ENCODE results near the gene IGF1R.

The IGF1R gene

DNA sequence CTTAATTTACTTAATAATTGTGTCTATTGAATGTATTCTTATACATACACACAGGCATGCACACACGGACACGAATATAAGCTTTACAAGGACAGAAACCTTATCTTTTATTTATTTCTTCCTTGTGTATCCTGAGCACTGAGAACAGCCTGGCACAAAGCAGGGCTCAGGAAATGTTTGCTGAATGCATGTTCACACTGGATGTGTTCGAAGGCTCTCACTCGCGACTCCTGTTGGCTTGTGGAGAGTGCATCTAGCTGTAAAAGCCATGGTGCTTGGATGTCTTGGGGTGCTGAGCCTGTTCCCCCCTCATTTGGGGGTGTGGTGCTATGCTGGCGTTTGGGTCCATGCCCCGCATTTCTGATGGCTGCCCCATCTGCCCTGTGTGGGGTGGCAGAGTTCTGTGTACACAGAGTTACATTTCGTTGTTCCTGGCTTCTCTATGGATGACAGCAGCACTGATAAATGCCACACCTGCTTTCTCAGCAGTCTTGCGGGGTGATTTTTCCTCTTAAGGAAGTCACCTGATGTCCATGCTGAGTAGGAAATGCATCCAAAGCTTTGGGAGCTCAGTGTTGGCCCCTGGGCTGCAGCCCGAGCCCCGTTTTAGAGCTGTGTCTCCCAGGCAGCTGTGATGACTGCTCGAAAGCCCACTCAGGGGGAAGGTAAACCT is 148.5 kb downstream of the IGF1R start:
- no peak for DNase-seq (ENCODE audit: low read depth in 2 of 2)

DNA sequence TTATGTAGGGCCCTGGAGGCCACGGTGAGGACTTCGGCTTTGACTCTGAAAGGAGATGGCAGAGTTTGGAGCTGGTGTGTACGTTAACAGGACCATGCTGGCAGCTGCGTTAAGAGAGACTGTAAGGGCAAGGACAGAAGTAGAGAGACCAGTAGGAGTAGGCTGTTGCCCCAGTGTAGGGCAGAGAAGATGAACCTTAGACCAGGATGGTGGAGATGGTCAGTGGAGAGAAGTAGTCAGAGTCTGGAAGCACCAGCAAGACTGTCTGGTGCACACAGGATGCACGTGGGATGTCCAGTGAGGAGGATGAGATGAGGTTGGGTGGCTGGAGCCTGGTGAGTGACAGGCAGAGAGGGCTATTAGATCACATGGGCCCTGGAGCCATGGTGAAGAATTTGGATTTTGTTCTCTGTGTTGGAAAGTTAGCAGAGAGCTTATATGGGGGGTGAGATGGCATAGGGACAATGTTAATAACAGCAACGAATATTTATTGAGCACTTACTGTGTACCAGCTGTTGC is 150.1 kb downstream of the IGF1R start:
- DNase-seq (ENCODE audit: low read depth in 2 of 2): no peak

DNA sequence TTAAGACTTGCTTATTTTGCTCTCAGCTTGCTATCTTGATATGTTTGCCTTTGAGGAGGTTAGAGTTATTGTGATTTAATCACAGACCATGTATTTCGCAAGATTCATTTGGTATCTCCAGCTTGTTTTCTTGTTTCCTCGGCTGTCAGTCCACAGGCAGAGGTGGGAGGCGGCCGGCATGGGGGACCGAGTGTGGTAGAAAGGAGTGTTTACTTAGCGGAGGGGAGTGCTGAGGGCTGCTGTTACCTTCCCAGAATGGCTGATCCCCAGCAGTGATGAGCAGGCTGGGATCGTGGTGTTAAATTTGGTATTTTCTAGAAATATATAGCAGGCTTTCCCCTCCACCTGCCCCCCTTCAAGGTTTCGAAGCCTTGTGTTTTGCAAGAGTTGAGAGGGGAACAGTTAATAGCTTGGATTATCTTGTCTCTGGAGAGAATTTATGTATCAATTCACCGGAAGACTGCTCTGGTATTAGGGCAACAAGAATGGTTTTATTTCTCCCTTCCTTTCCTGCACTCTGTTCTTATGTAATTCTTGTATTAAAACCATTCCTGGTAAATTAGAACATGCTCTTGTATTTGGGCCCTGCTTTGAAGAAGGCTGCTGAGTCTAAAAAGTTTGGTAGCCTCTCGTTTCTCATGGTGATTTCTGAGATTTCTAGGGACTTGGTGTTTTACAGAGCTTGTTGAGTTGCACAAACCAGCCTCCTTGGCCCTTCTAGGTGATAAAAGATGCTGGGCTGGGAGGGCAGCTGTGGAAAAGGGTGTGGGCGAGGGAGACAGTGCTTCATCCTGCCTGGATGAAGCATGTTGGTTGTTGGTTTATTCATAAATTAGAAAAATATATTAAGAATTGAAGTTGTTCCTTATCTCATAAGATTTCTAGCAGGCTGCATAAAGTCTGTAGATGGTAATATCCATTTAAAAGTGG is 151.4 kb downstream of the IGF1R start:
- no peak for DNase-seq (ENCODE audit: low read depth in 2 of 2)

DNA sequence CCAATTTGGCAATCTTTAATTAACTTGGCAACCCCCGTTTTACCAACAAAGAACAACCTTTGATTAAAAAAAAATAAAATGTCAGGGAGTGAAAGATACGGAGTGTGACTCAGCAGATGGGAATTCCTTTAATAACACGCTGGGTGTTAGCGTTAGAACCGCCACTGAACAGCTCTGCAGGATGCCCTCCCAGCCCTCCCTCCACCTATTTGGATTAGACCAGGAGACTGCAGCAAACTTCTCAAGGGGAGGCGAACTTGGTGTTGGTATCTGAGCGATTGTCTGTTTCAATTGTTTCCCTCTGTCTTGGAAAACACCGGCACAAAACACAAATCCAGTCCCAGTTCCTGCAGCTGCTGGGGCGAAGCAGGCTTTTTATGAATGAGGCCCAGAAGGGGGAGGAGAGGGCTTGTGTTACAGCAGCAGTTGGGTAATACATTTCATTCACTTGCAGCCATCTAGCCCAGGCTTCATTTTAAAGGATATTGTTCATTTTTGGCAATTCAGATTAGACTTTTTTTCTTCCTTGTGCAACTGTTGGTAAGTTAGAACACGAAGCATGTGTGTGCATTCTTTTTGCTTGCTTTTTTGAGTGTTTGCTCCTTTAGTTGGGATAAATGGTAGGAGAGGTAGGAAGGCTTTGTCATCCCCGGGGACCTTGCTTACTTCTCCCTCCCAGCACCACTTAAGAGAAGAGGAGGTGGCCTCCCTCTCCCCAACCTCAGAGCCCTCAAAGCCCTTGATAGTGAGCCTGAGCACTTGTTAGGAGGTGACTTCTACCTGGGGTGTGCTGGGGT is 152.3 kb downstream of the IGF1R start:
- no peak for DNase-seq (ENCODE audit: low read depth in 2 of 2)

DNA sequence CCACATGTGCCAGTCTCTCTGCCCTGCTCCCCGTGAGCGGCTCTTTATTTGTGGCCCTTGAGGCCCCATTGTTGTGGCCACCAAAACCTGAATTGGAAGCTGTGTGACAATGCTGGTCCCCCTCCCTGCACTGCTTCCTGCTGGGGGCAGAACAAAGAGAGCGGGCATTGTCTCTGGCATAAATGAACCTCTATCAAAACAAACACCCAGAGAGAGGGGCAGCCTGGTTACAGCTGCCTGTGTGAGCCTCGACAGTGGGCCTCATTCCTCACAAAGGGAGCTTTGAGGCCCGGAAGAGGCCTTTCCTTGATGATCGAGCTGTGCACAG is 152.9 kb downstream of the IGF1R start:
- DNase-seq (ENCODE audit: low read depth in 2 of 2): no peak

DNA sequence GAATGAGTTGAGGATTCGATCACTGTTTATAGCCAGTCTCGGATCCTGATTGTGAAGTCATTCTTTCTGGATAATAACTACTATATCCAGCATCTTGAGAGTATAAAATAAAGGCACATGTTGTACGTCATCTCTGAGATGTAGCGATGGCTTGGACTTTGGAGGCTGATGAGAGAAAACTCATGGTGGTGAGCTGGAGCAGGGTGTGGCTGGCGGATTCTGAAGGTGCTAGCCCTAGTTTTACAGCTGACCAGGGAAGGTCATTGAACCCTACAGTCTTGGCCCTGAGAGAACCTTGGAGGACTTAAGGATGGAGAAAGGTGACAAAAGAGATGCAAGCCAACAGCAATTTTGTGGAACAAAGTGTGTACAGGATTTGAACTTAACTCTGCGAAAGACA is 153.8 kb downstream of the IGF1R start:
- DNase-seq (ENCODE audit: low read depth in 2 of 2): no peak

DNA sequence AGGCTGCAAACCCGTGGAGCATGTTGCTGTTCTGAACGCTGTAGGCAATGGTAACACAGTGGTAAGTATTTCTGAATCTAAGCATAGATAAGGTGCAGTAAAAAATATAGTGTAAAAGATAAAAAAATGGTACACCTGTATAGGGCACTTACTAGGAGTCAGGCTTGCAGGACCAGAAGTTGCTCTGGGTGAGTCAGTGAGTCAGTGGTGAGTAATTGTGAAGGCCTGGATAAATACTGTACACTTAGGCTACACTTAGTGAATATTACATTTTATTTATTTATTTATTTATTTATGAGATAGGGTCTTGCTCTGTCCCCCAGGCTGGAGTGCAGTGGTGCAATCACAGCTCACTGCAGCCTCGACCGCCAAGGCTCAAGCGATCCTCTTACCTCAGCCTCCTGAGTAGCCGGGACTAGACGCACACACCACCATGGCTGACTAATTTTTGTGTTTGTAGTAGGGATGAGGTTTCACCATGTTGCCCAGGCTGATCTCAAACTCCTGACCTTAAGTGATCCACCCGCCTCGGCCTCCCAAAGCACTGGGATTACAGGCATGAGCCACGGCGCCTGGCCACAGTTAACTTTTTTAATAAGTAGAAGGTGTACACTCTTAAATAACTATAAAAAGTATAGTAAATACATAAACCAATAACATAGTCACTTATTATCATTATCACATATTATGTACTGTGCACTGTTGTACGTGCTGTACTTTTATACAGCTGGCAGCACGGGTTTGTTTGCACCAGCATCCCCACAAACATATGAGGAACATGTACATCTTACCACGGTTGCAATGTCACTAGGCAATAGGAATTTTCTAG is 155.1 kb downstream of the IGF1R start:
- no peak for DNase-seq (ENCODE audit: low read depth in 2 of 2)

DNA sequence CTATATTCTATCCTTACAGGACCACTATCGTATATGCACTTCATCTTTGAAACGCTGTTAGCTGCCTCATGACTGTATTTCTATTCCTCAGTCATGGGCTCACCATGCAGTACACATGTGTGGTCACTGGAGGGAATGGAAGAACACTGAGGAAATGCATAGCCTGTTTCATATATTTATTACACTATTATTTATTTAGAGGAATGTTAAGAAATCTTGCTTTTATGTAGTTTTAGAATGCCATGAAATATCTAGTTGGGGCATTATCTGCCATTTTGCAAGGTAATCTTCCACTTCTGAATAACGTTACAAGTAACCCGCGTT is 155.7 kb downstream of the IGF1R start:
- no peak for DNase-seq (ENCODE audit: low read depth in 2 of 2)

DNA sequence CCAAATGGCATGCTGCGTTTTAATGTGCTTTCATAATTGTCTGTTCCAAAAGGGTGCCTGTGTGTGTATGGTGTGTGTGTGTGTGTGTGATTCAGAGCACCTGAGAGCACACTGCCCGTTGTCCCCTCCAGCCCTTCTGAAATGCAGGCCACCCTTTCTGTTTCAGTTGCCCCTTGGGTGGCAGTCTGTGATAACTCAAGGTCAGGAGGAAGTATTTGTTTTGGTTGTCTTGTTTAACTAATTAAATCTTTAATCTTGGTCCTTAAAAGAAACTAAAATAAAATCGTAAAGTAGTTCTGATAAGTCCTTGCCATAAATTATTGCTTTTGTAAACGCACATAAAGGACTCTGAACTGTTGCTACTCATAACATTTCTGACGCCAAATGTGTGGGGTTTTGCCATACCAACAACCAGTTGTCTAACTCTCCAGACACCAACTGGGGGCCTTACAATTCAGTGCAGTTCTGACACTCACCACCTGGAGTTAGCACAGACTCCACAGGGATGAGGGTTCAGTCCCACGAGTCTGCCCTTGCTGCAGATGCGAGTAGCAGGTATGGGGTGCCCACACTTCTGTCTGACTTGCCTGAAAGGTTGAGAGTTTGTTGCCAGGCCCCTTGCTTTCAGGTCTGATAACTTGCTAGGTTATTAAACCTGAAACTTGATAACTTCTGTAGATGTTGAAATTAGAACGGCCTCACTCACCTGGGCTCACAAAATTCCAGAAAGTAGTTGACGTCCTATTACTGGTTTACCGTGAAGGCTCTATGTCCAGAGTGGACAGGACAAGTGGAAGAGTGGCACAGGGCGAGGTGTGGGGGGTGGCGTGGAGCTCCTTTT is 157.3 kb downstream of the IGF1R start:
- DNase-seq (ENCODE audit: low read depth in 2 of 2): no peak

DNA sequence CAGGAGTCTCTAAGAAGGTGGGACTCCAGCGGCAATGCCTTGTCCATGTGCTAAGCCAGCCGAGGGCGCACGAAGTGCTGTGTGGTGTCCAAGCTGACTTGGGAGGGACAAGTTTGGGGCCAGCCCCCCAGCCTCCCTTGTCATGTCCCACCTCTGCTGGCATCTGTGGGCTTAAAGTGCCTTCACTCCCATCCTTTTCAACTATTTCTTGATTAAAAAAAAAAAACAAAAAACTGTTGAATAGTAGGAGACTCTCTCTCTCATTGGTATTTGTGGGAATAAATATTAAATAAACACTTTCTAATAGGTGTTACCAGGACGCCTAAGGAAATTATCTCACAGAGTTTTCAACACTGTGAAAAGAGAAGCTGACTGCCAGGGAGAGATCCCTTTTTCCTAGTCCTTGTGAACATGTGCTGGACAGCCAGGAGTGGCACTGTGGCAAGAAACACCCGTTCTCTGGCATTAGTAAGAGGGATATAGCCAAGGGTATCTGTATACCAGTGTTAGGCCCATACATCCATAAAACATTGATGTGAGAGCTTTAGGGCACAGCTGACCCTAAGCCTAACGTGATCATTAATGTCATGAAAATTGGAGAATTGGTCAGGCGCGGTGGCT is 158.0 kb downstream of the IGF1R start:
- DNase-seq (ENCODE audit: low read depth in 2 of 2): no peak

DNA sequence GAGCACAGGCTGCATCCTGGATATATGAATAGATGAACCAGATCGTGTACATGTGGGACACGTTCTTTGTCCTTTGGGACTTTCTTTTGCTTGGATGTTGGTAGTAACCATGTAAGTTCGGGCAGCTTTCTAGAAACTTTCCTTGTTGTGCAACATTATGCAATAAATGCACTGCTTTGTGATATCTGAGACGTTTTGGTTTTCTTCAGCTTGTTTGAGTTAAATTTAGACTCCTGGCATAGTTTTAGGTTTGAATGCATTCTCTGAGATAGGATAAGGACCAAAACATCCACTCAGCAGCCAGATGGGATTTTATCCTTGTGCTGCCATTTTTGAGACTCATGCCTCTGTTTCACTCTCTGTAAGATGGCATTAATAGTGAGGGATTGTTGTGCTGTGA is 158.9 kb downstream of the IGF1R start:
- DNase-seq (ENCODE audit: low read depth in 2 of 2): no peak

DNA sequence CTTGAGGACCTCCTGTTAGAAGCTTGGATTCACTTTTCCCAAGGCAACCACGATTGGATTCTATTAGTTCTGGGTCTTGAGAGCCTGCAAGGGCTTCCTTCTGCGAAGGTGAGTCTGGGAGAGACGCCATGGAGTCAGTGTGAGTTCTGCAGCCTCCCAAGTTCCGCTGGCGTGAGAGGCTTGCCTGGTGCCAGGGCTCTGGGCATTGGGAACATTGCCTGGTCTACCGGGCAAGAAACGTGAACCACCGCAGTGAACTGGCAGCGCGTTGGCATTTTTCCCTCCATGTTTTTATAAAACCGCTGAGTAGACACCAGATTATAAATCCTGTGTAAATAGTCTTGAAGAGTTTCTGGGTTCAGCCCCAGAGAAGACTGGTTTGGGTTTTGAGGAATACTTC is 160.9 kb downstream of the IGF1R start:
- DNase-seq (ENCODE audit: low read depth in 2 of 2): no peak

DNA sequence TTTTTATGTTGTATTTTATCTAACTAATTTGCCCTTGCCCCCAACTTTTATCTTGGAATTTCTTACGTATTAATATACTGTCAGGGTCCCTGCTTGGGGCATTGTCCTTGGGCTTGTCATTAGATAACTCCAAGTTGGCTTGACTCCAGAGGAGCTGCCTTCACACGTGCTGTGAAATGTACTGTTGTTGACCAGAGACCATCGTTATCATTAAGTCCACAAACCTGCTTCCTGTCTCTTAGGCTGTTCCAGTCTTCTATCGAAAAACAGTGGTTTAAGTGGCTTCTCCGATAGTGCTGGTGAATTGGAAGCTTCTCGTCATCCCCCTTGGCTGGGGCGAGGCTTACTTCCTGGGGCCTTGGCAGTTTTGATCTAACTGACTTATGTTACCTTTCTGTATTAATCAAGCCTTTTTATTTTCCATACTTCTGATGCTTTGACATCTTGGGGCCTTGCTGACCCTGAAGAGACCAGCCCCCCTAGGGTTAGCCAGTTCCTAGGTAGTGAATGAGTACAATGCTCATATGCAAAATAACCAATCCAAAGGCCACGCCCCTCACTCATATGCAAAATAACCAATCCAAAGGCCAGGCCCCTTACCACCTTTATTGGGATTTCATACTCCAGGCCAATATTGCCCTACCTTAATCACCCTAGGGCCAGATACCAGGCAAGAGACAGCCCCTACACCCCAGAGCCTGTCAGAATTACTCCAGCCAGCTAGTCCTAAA is 164.5 kb downstream of the IGF1R start:
- no peak for DNase-seq (ENCODE audit: low read depth in 2 of 2)

DNA sequence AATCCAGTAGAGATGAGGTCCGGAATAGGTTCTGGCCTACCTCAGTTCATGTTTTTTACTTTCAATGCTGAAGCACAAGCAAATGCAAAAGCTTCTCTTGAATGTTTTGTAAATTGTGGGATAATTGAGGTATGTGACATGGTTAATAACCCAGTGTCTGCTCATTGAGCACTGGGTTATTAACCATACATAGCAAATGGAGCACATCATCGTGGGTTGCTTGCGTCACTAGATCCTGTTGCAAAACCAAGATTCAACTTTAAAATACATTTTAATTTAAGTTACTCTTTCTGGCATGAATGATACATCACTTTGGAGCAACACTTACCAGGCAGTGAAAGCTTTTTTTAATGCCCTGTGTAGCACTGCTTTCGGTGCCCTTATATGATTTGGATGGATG is 165.6 kb downstream of the IGF1R start:
- DNase-seq (ENCODE audit: low read depth in 2 of 2): no peak

DNA sequence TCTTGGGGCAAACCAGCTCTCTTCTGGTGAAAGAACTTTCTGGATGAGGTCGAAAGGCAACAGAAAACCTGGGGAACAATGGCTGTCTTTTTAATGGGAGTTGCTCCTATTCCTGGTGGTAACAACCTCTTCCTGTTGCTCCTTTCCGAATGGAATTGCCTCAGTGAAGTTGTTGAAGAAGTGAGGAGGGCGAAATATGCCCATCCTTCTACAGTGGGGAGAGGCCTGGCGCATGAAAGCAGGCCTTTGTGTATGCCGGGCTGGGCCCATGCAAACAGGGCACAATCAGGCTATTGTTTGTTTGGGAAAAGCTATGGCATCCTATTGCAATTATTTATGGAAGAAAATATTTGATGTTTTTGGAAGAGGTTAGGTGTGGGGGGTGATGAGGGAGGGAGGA is 166.9 kb downstream of the IGF1R start:
- no peak for DNase-seq (ENCODE audit: low read depth in 2 of 2)

DNA sequence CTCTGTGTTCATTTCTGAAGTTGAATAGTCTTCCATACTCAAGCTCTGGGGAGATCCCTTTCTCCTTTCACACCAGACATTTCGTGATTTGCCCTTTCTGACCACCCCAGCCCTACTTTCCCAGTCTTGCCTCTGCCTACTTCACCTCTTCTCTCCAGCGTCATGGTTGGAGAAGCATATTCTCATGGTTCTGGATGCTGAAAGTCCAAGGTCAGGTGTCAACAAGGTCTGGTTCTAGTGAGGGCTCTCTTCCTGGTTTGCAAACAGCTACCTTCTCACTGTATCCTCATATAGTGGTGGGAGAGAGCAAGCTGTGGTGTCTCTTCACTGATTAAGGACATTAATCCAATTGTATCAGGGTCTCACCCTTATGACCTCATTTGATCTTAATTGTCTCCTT is 169.4 kb downstream of the IGF1R start:
- DNase-seq (ENCODE audit: low read depth in 2 of 2): no peak

DNA sequence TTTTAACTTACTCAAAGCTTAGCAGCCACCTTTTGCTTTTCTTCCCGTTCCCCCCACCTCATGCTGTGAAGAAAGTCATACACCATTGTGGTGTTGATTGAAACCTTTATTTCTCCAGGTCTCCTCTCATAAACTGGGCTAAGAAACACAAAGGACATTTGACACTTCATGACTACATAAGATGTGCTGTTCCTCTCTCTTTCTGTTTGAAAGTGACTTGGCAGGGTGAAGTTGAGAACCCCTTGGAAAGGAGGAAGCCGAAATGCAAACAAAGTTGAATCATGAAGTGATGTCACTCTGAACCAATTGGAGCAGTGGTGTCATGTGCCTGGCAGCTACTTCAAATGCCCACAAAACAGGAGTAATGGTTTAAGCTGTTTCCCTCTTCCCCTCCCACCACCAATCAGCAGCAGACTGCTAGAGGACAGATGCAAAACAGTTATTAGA is 174.7 kb downstream of the IGF1R start:
- no peak for DNase-seq (ENCODE audit: low read depth in 2 of 2)

DNA sequence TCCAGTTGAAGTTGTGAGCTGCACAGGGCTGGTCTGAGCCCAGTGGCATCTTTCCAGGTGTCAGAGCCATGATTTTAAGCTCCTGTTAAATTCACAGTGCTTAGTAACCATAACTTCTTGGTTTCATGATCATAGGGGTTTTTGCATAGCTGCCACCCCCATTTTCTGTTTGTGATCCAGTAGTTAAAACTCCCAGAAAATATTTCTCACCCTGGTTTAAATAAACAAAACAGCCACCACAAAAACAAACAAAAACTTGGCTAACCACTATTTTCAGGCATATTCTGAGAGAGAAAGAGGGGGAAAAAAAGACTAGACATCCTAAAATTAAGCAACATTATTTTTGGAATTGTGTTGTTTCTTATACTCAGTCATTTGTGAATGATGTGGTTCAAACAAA is 175.3 kb downstream of the IGF1R start:
- DNase-seq (ENCODE audit: low read depth in 2 of 2): no peak

DNA sequence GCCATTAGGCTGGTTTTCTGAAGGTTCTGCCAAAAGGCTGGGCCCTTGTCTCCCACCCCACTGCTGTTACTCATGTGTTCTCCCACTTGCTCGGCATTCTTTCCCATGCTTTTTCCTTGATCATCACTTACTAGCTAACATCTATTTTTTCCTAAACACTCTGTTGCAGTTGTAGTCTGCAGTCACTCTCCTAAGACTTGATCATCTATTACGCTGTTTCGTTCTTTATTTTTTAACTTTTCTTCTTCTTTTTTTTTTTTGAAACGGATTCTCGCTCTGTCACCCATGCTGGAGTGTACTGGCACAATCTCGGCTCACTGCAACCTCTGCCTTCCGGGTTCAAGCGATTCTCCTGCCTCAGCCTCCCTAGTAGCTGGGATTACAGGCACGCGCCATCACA is 176.3 kb downstream of the IGF1R start:
- DNase-seq (ENCODE audit: low read depth in 2 of 2): no peak

DNA sequence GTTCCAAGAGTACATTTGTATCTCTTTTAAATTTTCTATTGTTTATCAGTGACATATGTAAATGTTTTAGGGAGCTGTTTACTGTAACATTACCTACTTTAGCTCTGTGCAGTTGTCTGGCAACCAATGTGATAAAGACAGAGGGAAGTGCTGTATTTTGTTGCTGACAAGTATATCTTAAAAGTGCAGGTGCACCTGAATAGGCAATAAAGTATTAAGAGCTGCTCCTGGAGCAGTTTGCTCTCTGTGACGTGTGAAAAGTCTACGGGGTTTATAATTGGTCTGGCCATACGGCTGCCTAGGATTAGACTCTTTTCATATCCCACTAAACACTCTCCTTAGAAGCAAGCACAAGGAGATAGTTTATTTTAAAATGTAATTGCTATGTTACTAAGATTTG is 178.3 kb downstream of the IGF1R start:
- DNase-seq (ENCODE audit: low read depth in 2 of 2): no peak
